ENCODE data around the gene IL1RL1. TPM values are rescaled to one million over a fixed set of nuclear protein-coding genes. Genes with fewer than 3 reads are reported as not detected.

The IL1RL1 gene
- not detected in 2 replicates for total RNA-seq (2014; rRNA removed; shearing (Covaris generic); ENCODE audit: low replicate concordance)

GRCh38 chr2:102310964-102311640, at the start of gene IL1RL1:
IL1RL1 (plus strand) TSS chr2:102311563; CDS start chr2:102338265, 26,702 bp downstream.
- no peaks in the 10 kb centered on the region for H3K79me2 ChIP-seq (ENCODE audit: low read length)
- no peak within 1 kb of the TSS for H3K9ac ChIP-seq (ENCODE audit: low read length)
- no peaks in the 10 kb centered on the region for H3K27me3 ChIP-seq (ENCODE audit: low read length)
- H3K9me2 ChIP-seq (replicated peaks; ENCODE audit: insufficient read depth, low read length): no peaks in the 10 kb centered on the region
- no peak within 1 kb of the TSS for H3K4me2 ChIP-seq (ENCODE audit: low read depth, low read length, poor library complexity, severe bottlenecking)
- no peak within 1 kb of the TSS for H3K27ac ChIP-seq (ENCODE audit: low read length)
- H3K4me3 ChIP-seq (ENCODE audit: low read length): no peak within 1 kb of the TSS
- no peak for DNase-seq
- no peaks in the 10 kb centered on the region for H3K4me1 ChIP-seq (ENCODE audit: low read length)
- no peaks in the 10 kb centered on the region for H4K20me1 ChIP-seq (ENCODE audit: insufficient read depth, low read depth, low read length)
- H3K9me3 ChIP-seq (ENCODE audit: low read length): no peaks in the 10 kb centered on the region
- H2AFZ ChIP-seq (ENCODE audit: low read length): no peak within 1 kb of the TSS
- no peaks in the 10 kb centered on the region for H3K36me3 ChIP-seq (ENCODE audit: insufficient read depth, low read length)

- Histone ChIP-seq H3K4me3 (ENCODE audit: low read length) (no peak overlapping the region), H2AFZ (ENCODE audit: low read length) (no peak overlapping the region), H3K9ac (ENCODE audit: low read length) (no peak overlapping the region), H3K9me2 (replicated peaks; ENCODE audit: insufficient read depth, low read length) (no peaks in the 10 kb centered on the region), H3K36me3 (ENCODE audit: insufficient read depth, low read length) (no peaks in the 10 kb centered on the region), H3K79me2 (ENCODE audit: low read length) (no peaks in the 10 kb centered on the region), H3K4me1 (ENCODE audit: low read length) (no peaks in the 10 kb centered on the region), H3K27ac (ENCODE audit: low read length) (no peak overlapping the region), H3K27me3 (ENCODE audit: low read length) (no peaks in the 10 kb centered on the region), H3K4me2 (ENCODE audit: low read depth, low read length, poor library complexity, severe bottlenecking) (no peak overlapping the region), H4K20me1 (ENCODE audit: insufficient read depth, low read depth, low read length) (no peaks in the 10 kb centered on the region), H3K9me3 (ENCODE audit: low read length) (no peaks in the 10 kb centered on the region)
- no peak for DNase-seq
Measured at GRCh38 chr2:102262216-102263129, 48.9 kb upstream of the IL1RL1 start.

- Histone ChIP-seq H3K4me2 (ENCODE audit: low read depth, low read length, poor library complexity, severe bottlenecking) (no peak overlapping the region), H3K27me3 (ENCODE audit: low read length) (no peaks in the 10 kb centered on the region), H3K4me1 (ENCODE audit: low read length) (no peaks in the 10 kb centered on the region), H4K20me1 (ENCODE audit: insufficient read depth, low read depth, low read length) (no peaks in the 10 kb centered on the region), H3K36me3 (ENCODE audit: insufficient read depth, low read length) (no peaks in the 10 kb centered on the region), H3K27ac (ENCODE audit: low read length) (no peak overlapping the region), H3K9ac (ENCODE audit: low read length) (no peak overlapping the region), H3K4me3 (ENCODE audit: low read length) (no peak overlapping the region), H3K9me3 (ENCODE audit: low read length) (no peaks in the 10 kb centered on the region), H2AFZ (ENCODE audit: low read length) (no peak overlapping the region), H3K79me2 (ENCODE audit: low read length) (no peaks in the 10 kb centered on the region), H3K9me2 (replicated peaks; ENCODE audit: insufficient read depth, low read length) (no peaks in the 10 kb centered on the region)
- DNase-seq: no peak
Measured at GRCh38 chr2:102264952-102265351, 46.4 kb upstream of the IL1RL1 start.

- H3K9me2 ChIP-seq (replicated peaks; ENCODE audit: insufficient read depth, low read length): no peaks in the 10 kb centered on the region
- H3K9ac ChIP-seq (ENCODE audit: low read length): no peak overlapping the region
- H3K27ac ChIP-seq (ENCODE audit: low read length): no peak overlapping the region
- H4K20me1 ChIP-seq (ENCODE audit: insufficient read depth, low read depth, low read length): no peaks in the 10 kb centered on the region
- no peak overlapping the region for H3K4me2 ChIP-seq (ENCODE audit: low read depth, low read length, poor library complexity, severe bottlenecking)
- DNase-seq: no peak
- no peak overlapping the region for H2AFZ ChIP-seq (ENCODE audit: low read length)
- H3K9me3 ChIP-seq (ENCODE audit: low read length): no peaks in the 10 kb centered on the region
- no peaks in the 10 kb centered on the region for H3K4me1 ChIP-seq (ENCODE audit: low read length)
- H3K79me2 ChIP-seq (ENCODE audit: low read length): no peaks in the 10 kb centered on the region
- H3K4me3 ChIP-seq (ENCODE audit: low read length): no peak overlapping the region
- no peaks in the 10 kb centered on the region for H3K27me3 ChIP-seq (ENCODE audit: low read length)
- no peaks in the 10 kb centered on the region for H3K36me3 ChIP-seq (ENCODE audit: insufficient read depth, low read length)
Measured at GRCh38 chr2:102266204-102266603, 45.2 kb upstream of the IL1RL1 start.

- Histone ChIP-seq H3K4me2 (ENCODE audit: low read depth, low read length, poor library complexity, severe bottlenecking) (no peak overlapping the region), H2AFZ (ENCODE audit: low read length) (no peak overlapping the region), H3K9me3 (ENCODE audit: low read length) (no peaks in the 10 kb centered on the region), H3K36me3 (ENCODE audit: insufficient read depth, low read length) (no peaks in the 10 kb centered on the region), H3K9ac (ENCODE audit: low read length) (no peak overlapping the region), H3K9me2 (replicated peaks; ENCODE audit: insufficient read depth, low read length) (no peaks in the 10 kb centered on the region), H4K20me1 (ENCODE audit: insufficient read depth, low read depth, low read length) (no peaks in the 10 kb centered on the region), H3K27ac (ENCODE audit: low read length) (no peak overlapping the region), H3K27me3 (ENCODE audit: low read length) (no peaks in the 10 kb centered on the region), H3K79me2 (ENCODE audit: low read length) (no peaks in the 10 kb centered on the region), H3K4me1 (ENCODE audit: low read length) (no peaks in the 10 kb centered on the region), H3K4me3 (ENCODE audit: low read length) (no peak overlapping the region)
- no peak for DNase-seq
Measured at GRCh38 chr2:102267774-102268173, 43.6 kb upstream of the IL1RL1 start.

GRCh38 chr2:102268510-102269199, 42.7 kb upstream of the IL1RL1 start:
- H3K36me3 ChIP-seq (ENCODE audit: insufficient read depth, low read length): no peaks in the 10 kb centered on the region
- H3K9me3 ChIP-seq (ENCODE audit: low read length): no peaks in the 10 kb centered on the region
- no peaks in the 10 kb centered on the region for H3K27me3 ChIP-seq (ENCODE audit: low read length)
- H3K4me3 ChIP-seq (ENCODE audit: low read length): no peak overlapping the region
- no peak for DNase-seq
- no peak overlapping the region for H3K27ac ChIP-seq (ENCODE audit: low read length)
- no peak overlapping the region for H3K4me2 ChIP-seq (ENCODE audit: low read depth, low read length, poor library complexity, severe bottlenecking)
- H3K4me1 ChIP-seq (ENCODE audit: low read length): no peaks in the 10 kb centered on the region
- H4K20me1 ChIP-seq (ENCODE audit: insufficient read depth, low read depth, low read length): no peaks in the 10 kb centered on the region
- no peak overlapping the region for H2AFZ ChIP-seq (ENCODE audit: low read length)
- no peaks in the 10 kb centered on the region for H3K9me2 ChIP-seq (replicated peaks; ENCODE audit: insufficient read depth, low read length)
- H3K79me2 ChIP-seq (ENCODE audit: low read length): no peaks in the 10 kb centered on the region
- H3K9ac ChIP-seq (ENCODE audit: low read length): no peak overlapping the region

GRCh38 chr2:102269200-102269524, 42.2 kb upstream of the IL1RL1 start:
- no peak overlapping the region for H3K27ac ChIP-seq (ENCODE audit: low read length)
- no peaks in the 10 kb centered on the region for H3K9me3 ChIP-seq (ENCODE audit: low read length)
- no peaks in the 10 kb centered on the region for H3K4me1 ChIP-seq (ENCODE audit: low read length)

GRCh38 chr2:102271844-102272243, 39.5 kb upstream of the IL1RL1 start:
- Histone ChIP-seq H3K9ac (ENCODE audit: low read length) (no peak overlapping the region), H3K4me2 (ENCODE audit: low read depth, low read length, poor library complexity, severe bottlenecking) (no peak overlapping the region)

More at GRCh38 chr2:102269200-102269524, 42.2 kb upstream of the IL1RL1 start:
- no peaks in the 10 kb centered on the region for H3K27me3 ChIP-seq (ENCODE audit: low read length)
- no peak overlapping the region for H3K4me3 ChIP-seq (ENCODE audit: low read length)
- H3K9me2 ChIP-seq (replicated peaks; ENCODE audit: insufficient read depth, low read length): no peaks in the 10 kb centered on the region
- no peaks in the 10 kb centered on the region for H3K36me3 ChIP-seq (ENCODE audit: insufficient read depth, low read length)
- no peak for DNase-seq
- H3K4me2 ChIP-seq (ENCODE audit: low read depth, low read length, poor library complexity, severe bottlenecking): no peak overlapping the region
- H2AFZ ChIP-seq (ENCODE audit: low read length): no peak overlapping the region
- H4K20me1 ChIP-seq (ENCODE audit: insufficient read depth, low read depth, low read length): no peaks in the 10 kb centered on the region
- no peaks in the 10 kb centered on the region for H3K79me2 ChIP-seq (ENCODE audit: low read length)
- H3K9ac ChIP-seq (ENCODE audit: low read length): no peak overlapping the region

More at GRCh38 chr2:102271844-102272243, 39.5 kb upstream of the IL1RL1 start:
- Histone ChIP-seq H3K9me2 (replicated peaks; ENCODE audit: insufficient read depth, low read length) (no peaks in the 10 kb centered on the region), H3K27ac (ENCODE audit: low read length) (no peak overlapping the region), H4K20me1 (ENCODE audit: insufficient read depth, low read depth, low read length) (no peaks in the 10 kb centered on the region), H3K79me2 (ENCODE audit: low read length) (no peaks in the 10 kb centered on the region), H3K36me3 (ENCODE audit: insufficient read depth, low read length) (no peaks in the 10 kb centered on the region), H3K9me3 (ENCODE audit: low read length) (no peaks in the 10 kb centered on the region), H3K4me3 (ENCODE audit: low read length) (no peak overlapping the region), H2AFZ (ENCODE audit: low read length) (no peak overlapping the region), H3K27me3 (ENCODE audit: low read length) (no peaks in the 10 kb centered on the region), H3K4me1 (ENCODE audit: low read length) (no peaks in the 10 kb centered on the region)
- no peak for DNase-seq
